ENCODE measurements around the gene CFD. TPM values are rescaled to one million over a fixed set of nuclear protein-coding genes. Genes with fewer than 3 reads are reported as not detected.

Gene CFD
- total and polyA plus RNA-seq, 10 of the 15 experiments (the other 5 are each of a cell fraction or from before 2014, with no cell fraction given) = 0.05 to 1.1 (median 0.38) TPM; not detected in 4

DNA sequence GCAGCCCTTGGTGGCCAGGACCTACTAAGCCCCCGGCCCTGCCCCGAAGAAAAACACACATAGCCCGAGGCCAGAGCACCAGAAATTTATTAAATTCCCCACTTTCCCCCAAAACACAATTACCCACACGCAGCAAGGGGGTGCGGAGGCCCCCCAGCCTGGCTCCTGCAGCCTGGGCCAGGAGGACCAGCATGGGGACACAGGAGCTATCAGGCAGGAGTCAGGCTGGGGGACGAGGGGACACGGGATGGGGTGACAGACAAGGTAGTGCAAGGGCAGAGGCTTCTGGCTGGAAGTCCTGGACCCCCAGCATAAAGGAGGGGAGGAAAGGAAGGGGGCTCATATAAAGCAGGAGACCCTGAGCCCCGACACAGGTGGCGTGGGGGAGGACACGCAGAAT lies 37.0 kb downstream of the CFD start:
- RAD21 ChIA-PET (ENCODE audit: unreplicated experiment) = no interaction called here
- Histone ChIP-seq H3K27ac (ENCODE audit: control insufficient read depth, insufficient read depth) (no peak overlapping the region), H3K27me3 (replicated peaks in 1 of 2; ENCODE audit: control insufficient read depth in 2 of 2, insufficient read depth in 2 of 2, low read length in 1 of 2) (no peaks in the 10 kb centered on the region), H3K9ac (ENCODE audit: control insufficient read depth, insufficient read depth, low read length) (no peak overlapping the region), H3K36me3 (ENCODE audit: control insufficient read depth in 2 of 2, insufficient read depth in 2 of 2, low read length in 1 of 2) (peaks cover 0 to 6% of the 10 kb centered on the region in 2 experiments; a peak in 2 of 4 replicates), H3K9me3 (replicated peaks; ENCODE audit: control insufficient read depth, insufficient read depth, low read length) (no peaks in the 10 kb centered on the region), H3K79me2 (ENCODE audit: control insufficient read depth, insufficient read depth, low read length) (peaks cover 7% of the 10 kb centered on the region), H4K20me1 (ENCODE audit: control insufficient read depth, insufficient read depth) (no peaks in the 10 kb centered on the region), H3K4me3 (no peak overlapping the region), H3K4me1 (ENCODE audit: control insufficient read depth, insufficient read depth, low read length) (no peaks in the 10 kb centered on the region), H2AFZ (ENCODE audit: control insufficient read depth, low read depth, low read length) (no peak overlapping the region), H3K4me2 (ENCODE audit: control insufficient read depth, insufficient read depth) (no peak overlapping the region)
- FAIRE-seq (no peak), DNase-seq (ENCODE audit: low read depth, low spot score) (no peak), ATAC-seq (no peak)
- CTCF ChIA-PET = interaction anchor here (0.6 to 1.3 kb wide), 2 partner anchors 10 to 29 kb away, joined by 3 to 4 read pairs; no protein-coding TSS in a partner anchor
- SMC1A ChIA-PET (ENCODE audit: uncharacterized antibody, unreplicated experiment) = interaction anchor here (0.5 to 3.0 kb wide), 2 partner anchors 9 to 11 kb away, joined by 4 to 9 read pairs; no protein-coding TSS in a partner anchor
- in situ Hi-C loops (cut with MboI) = no loop called here
- TF ChIP-seq, protein P1, sequence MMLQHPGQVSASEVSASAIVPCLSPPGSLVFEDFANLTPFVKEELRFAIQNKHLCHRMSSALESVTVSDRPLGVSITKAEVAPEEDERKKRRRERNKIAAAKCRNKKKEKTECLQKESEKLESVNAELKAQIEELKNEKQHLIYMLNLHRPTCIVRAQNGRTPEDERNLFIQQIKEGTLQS (IDR thresholded peaks at IDR 0.05; ENCODE audit: borderline replicate concordance, extremely low read depth, low read depth, low read length) = no peak
- no peak for TF ChIP-seq EZH2 (IDR thresholded peaks at IDR 0.05; ENCODE audit: borderline replicate concordance, control insufficient read depth, low read depth, low read length)
- WGBS (ENCODE audit: insufficient coverage, insufficient replicate concordance, low lambda C conversion rate, missing lambda C conversion rate) = 97% methylated on average over 10 of the region's 10 CpGs
- intact Hi-C loops (cut with micrococcal nuclease; ENCODE audit: unreplicated experiment) = no loop called here
- BruUV-seq (replicated peaks) = no TSS peak
- POLR2A ChIA-PET = interaction anchor here (0.5 kb wide), 1 partner anchor 92 kb away, joined by 3 read pairs; no protein-coding TSS in a partner anchor

DNA sequence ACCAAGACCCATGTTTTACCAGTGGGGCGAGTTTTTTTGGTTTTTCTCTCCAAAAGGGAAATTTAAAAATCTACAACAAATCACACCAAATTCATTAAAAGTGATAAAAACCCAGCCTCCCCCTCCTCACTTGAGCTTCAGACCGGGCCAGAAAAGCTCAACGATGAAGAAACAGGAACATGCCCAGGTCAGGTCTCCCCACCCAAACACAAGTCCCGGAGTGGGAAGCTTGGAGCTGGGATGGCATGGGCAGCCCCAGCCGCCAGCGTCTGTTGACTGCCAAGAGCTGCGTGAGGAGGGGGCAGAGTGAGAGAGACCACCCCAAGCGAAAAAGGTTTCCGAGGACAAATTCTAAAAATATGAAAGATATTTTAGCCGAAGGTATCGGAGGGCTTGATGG lies 37.5 kb downstream of the CFD start:
- in situ Hi-C loops (cut with MboI) = no loop called here
- no peak for ATAC-seq
- RAD21 ChIA-PET (ENCODE audit: unreplicated experiment) = no interaction called here
- no peaks in the 10 kb centered on the region for H3K9me3 ChIP-seq (replicated peaks; ENCODE audit: control insufficient read depth, insufficient read depth, low read length)
- H4K20me1 ChIP-seq (ENCODE audit: control insufficient read depth, insufficient read depth) = no peaks in the 10 kb centered on the region
- H3K27me3 ChIP-seq (replicated peaks in 1 of 2; ENCODE audit: control insufficient read depth in 2 of 2, insufficient read depth in 2 of 2, low read length in 1 of 2) = no peaks in the 10 kb centered on the region
- WGBS (ENCODE audit: insufficient coverage, insufficient replicate concordance, low lambda C conversion rate, missing lambda C conversion rate) = 91% methylated on average over 10 of the region's 11 CpGs
- FAIRE-seq = no peak
- no TSS peak for BruUV-seq (replicated peaks)
- no peak overlapping the region for H3K4me3 ChIP-seq
- H3K4me1 ChIP-seq (ENCODE audit: control insufficient read depth, insufficient read depth, low read length) = no peaks in the 10 kb centered on the region
- intact Hi-C loops (cut with micrococcal nuclease; ENCODE audit: unreplicated experiment) = no loop called here
- H2AFZ ChIP-seq (ENCODE audit: control insufficient read depth, low read depth, low read length) = no peak overlapping the region
- SMC1A ChIA-PET (ENCODE audit: uncharacterized antibody, unreplicated experiment) = interaction anchor here (3.0 kb wide), 1 partner anchor 10 kb away, joined by 9 read pairs; no protein-coding TSS in a partner anchor
- CTCF ChIA-PET = interaction anchor here (0.6 kb wide), 1 partner anchor 28 kb away, joined by 3 read pairs; no protein-coding TSS in a partner anchor
- POLR2A ChIA-PET = no interaction called here
- no peak overlapping the region for H3K27ac ChIP-seq (ENCODE audit: control insufficient read depth, insufficient read depth)
- peaks cover 6% of the 10 kb centered on the region for H3K79me2 ChIP-seq (ENCODE audit: control insufficient read depth, insufficient read depth, low read length)
- peaks cover 0 to 6% of the 10 kb centered on the region in 2 experiments; a peak in 2 of 4 replicates for H3K36me3 ChIP-seq (ENCODE audit: control insufficient read depth in 2 of 2, insufficient read depth in 2 of 2, low read length in 1 of 2)
- TF ChIP-seq TCF12 (IDR thresholded peaks at IDR 0.05; ENCODE audit: low read depth, low read length) (no peak), EZH2 (IDR thresholded peaks at IDR 0.05; ENCODE audit: borderline replicate concordance, control insufficient read depth, low read depth, low read length) (no peak), POLR2AphosphoS2 (IDR thresholded peaks at IDR 0.05; ENCODE audit: low read depth, low read length) (no peak), BCL11A (IDR thresholded peaks at IDR 0.05; ENCODE audit: low read depth, low read length) (no peak), GABPA (IDR thresholded peaks at IDR 0.05; ENCODE audit: low read depth) (no peak)
- H3K4me2 ChIP-seq (ENCODE audit: control insufficient read depth, insufficient read depth) = no peak overlapping the region
- DNase-seq (ENCODE audit: low read depth, low spot score) = no peak
- no peak overlapping the region for H3K9ac ChIP-seq (ENCODE audit: control insufficient read depth, insufficient read depth, low read length)
